HG03108 (cell line): ENCODE data around the gene PLEKHM3.

ENCODE experiments used
- ATAC-seq: cut with Tn5 transposase; IDR thresholded peaks from one replicate; pipeline ENCODE4 v1.9.1; 2021; ENCODE audit warnings: moderate library complexity; ENCODE audit not compliant: unreplicated experiment

The PLEKHM3 gene

GRCh38 chr2:207805566-207806226 lies 219.6 kb downstream of the PLEKHM3 start:
- no peak for ATAC-seq

DNA sequence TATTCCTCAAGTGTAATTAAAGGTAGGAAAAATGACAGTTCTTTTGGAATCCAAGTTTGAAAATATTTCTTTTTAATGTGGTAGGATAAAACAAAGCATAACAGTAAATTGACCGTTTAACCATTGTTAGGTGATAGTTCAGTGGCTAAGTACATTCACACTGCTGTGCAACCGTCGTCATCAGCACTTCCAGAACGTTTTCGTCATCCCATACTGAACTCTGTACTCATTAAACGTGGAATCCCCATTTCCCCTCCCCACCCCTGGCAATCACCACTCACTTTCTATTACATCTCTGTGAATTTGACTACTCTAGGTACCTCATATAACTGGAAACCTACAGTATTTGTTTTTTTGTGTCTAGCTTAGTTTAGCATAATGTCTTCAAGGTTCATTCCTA lies 222.7 kb downstream of the PLEKHM3 start:
- no peak for ATAC-seq

DNA sequence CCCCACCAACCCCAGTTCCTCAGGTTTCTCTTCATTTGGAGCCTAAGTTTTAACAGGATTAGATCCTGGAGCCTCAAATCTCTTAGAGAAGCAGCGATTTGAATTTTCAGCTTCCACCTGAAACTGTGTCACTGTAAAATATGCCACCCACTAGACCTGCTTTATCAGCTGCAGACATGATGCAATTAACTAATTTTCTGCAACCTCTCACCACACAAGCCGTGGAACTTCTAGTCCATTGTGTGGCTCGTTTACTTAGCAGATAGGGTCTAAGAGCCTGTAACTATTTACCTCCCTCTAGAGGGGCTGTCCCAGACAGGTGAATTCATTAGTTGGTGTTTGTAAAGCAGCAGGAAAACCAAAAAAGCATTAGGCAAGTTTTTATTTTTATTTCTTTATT lies 224.1 kb downstream of the PLEKHM3 start:
- no peak for ATAC-seq

DNA sequence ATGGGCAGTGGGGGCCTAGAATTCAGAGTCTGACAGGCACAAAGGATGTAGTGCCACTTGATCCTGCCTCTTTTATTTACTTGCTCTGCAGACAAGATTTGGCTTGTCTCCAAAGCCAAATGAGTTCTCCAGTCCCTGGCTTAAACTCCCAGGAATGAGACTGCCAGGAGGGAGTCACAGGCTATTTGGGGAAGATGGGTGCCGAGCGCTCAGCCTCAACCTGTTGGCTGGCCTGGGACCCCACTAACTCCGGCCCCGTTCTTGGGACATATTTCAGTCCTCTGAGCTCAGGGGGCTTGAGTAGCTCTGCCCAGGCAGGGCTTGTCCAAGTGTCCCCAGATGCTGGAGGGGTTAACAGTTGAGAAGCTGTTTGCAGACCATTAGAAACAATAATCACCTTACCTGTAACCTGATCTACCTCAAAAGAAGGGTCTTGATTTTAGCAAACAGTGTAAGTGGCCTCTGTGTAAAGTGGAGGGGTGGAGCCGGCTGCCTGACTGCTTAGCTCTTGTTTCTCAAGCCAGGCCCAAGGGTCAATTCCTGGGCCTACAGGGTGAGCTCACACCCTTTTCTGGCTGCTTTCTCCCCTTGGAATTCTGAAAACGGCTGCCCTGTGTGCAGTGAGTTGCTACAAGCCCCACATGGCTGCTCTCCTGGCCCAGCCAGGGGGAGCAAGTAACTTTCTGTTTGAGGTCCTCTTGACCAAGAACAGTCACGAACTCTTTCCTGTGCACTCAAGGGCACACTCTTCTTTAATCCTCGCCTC lies 228.6 kb downstream of the PLEKHM3 start:
- ATAC-seq: no peak

DNA sequence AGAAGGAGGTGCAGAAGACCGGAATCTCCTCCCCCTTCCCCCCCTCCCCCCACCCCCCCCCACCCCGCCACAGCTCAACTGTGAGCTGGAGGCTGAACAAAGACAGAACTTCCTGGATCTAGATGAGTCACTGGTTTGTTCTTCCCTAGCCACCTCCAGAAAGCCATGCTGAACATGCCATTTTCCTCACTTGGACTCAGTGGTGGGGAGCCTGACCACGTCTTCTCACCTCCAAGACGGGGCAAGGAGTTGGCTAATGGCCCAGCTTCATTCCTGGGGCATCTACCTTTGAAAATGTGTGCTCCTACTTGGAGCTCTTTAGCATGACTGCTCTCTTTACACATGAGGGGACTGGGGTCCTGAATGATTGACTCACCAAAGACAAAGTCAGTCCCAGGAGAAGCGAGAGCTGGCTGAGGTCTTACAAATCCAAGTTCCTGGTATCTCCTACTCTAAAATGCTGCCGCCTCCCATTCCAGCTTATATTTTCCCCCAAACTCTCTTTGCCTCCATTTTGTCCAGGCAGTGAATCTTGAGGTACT lies 233.0 kb downstream of the PLEKHM3 start:
- ATAC-seq: no peak

- no peak for ATAC-seq
Observed at GRCh38 chr2:207791579-207792243, 233.6 kb downstream of the PLEKHM3 start.

DNA sequence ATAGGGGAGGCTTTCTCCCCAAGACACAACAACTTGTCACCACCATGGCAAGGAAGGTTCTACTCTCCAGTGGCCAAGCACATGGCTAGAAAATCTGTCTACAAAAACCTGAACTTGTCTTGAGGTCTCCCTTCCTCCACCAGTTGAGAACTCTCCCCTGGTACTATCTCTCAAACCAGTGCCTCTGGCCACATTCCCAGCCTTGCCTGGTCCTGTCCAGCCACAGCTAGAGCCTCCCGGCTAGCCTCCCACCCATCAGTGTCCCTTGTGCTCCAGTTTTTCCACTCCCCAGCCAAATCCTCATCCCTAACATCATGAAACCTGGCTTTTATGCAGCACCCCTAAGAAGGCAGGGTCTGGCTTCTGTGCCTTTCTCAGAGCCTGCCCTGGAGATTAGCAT lies 234.4 kb downstream of the PLEKHM3 start:
- no peak for ATAC-seq

GRCh38 chr2:207787800-207788199 lies 237.5 kb downstream of the PLEKHM3 start:
- no peak for ATAC-seq

GRCh38 chr2:207787017-207787416 lies 238.3 kb downstream of the PLEKHM3 start:
- no peak for ATAC-seq

DNA sequence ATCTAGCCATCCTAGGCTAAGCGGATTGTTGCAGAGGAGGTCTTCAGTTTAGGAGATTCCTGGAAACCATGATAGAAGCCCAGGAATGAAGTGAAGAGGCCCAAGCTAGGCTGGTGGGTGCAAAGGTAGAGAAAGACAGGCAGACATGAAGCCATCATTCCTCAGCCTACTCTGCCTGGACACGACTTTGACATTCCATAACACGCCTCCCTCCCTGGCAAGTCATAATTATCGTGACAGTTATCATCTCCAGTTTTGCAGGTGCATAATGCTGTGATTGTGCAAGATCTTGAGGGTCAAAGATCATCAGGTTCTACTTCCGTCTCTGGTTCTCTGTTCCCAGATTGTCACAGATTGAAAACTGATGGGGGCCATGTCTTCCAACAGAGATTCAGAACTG lies 240.4 kb downstream of the PLEKHM3 start:
- no peak for ATAC-seq

- no peak for ATAC-seq
Observed at GRCh38 chr2:207783514-207783913, 241.8 kb downstream of the PLEKHM3 start.

DNA sequence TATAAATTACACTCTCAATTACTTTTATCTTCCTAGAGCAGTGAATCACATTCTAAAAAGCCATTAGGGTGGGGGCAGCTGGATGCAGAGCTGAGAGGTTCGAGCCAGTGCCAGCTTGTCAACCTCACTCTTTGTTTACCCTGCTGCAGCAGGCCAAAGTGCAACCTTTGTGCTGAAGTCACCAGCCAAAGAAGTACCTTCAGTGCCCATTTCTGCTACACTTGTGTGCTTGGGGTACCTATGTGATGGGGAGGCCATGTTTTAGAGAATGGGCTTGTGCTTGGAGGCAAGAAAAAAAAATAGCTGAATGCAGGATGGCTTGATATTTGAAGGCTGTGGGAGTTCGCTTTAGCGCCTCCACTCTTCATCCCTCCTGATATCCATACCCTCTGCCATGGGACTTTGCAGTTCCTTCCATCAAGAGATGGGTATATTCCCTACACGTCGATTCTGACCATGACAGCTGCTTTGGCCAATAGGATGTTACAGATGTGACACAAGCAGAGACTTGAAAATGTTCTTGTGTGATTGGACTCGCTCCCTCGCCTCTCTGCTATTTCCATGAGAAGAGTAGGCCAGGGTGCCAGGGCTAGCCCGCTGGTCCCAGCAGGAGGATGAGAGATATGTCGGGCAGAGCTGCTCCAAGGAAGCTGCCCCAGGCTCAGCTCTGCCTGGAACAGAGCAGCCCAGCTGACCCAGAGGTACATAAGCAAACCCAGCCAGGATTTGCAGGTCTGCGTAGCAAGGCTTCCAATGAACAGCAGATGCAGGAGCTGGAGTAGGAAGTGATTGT lies 242.9 kb downstream of the PLEKHM3 start:
- no peak for ATAC-seq

GRCh38 chr2:207779523-207779922 lies 245.8 kb downstream of the PLEKHM3 start:
- no peak for ATAC-seq

GRCh38 chr2:207778298-207778882 lies 246.9 kb downstream of the PLEKHM3 start:
- ATAC-seq: no peak

- no peak for ATAC-seq
Observed at GRCh38 chr2:207777124-207777523, 248.2 kb downstream of the PLEKHM3 start.

DNA sequence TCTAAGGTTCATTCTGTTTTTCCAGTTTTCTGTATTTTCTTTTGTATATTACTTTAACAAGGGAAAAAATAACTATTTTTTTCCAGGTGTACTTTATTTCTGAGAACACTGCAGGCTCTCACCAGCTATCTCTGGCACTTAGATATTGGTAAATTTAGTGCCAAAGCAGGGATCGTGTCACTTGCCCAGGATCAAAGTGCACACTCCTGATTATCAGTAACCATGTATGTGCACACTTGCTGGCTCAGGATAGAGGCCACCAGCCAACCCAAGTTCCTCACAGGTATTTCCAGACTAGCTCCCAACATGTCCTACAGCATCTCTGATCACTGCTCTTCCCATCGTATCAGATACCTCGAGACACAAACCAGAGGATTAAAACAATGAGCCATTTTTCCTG lies 249.9 kb downstream of the PLEKHM3 start:
- no peak for ATAC-seq

- no peak for ATAC-seq
Observed at GRCh38 chr2:207772844-207773205, 252.5 kb downstream of the PLEKHM3 start.

- ATAC-seq: no peak
Observed at GRCh38 chr2:207772081-207772843, 253.1 kb downstream of the PLEKHM3 start.

- ATAC-seq: no peak
Observed at GRCh38 chr2:207771421-207771820, 253.9 kb downstream of the PLEKHM3 start.
